Tibial nerve (tissue), 3 donors: Measurements from ENCODE around the gene TRIM23.
"Not testable (repeated sequence)": the region's sequence is repeated elsewhere in the genome, so short reads cannot be mapped to it uniquely, and the experiment has no call there.

Experiments used
- CTCF ChIP-seq, 5 experiments: fragments of 200-600 bp in 3 of 5; fragments of 450-650 bp in 2 of 5; sonication (generic) in 3 of 5; IDR thresholded peaks; one replicate each; pipeline ENCODE4 v1.5.1; 2016 to 2019; ENCODE audit warnings: antibody characterized with exemption in 5 of 5, mild to moderate bottlenecking in 3 of 5, moderate library complexity in 2 of 5
- POLR2A ChIP-seq, 2 donors: fragments of 450-650 bp; IDR thresholded peaks; one replicate each; pipeline ENCODE4 v1.6.1; 2017; ENCODE audit warnings: antibody characterized with exemption in 2 of 2, mild to moderate bottlenecking in 2 of 2, moderate library complexity in 2 of 2

GRCh38 chr5:65621961-65622360 is 2.2 kb downstream of the TRIM23 start:
- not testable (repeated sequence) for TF ChIP-seq CTCF, POLR2A (IDR thresholded peaks at IDR 0.05)
